ENCODE measurements around the gene NLRP9.

The NLRP9 gene

DNA sequence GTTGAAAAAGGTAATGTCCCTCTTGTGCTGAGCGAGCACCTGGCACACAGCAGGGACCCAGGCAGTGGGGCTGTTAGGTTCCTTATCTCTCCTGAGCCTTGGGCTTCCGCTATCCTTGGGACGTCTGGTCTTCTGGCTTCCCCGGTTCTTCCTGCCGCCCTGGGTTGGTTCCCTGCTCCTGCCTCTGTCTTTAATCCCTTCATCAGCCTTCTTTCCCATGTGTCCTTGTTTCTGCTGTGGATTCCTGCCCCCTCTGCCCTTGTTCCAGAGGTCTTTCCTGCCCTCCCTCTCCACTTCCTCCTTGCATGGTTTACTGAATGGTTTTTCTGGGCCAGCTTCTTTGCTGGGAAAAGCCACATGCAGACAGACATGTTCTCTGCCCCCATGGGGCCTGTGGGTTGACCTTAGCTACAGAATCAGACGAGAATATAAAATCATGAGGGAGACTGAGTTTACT lies 60.6 kb downstream of the NLRP9 start:
- H3K79me2 ChIP-seq (ENCODE audit: low read length), result peaks cover 90% of the 10 kb centered on the region
- H3K4me2 ChIP-seq (ENCODE audit: low read length), result peak overlapping the region; percentile 93
- no peak for TF ChIP-seq EZH2phosphoT487 (IDR thresholded peaks at IDR 0.05; ENCODE audit: low read depth)
- no peak for TF ChIP-seq CTCF (IDR thresholded peaks at IDR 0.05; ENCODE audit: low read depth, low read length)
- peaks cover 47% of the 10 kb centered on the region for H3K4me1 ChIP-seq (ENCODE audit: low read length)
- H3K27ac ChIP-seq (ENCODE audit: low read length), result peak overlapping the region; percentile 92
- no peaks in the 10 kb centered on the region for H3K9me3 ChIP-seq (ENCODE audit: insufficient read depth, low read length)
- H4K20me1 ChIP-seq (ENCODE audit: insufficient read depth, low read length), result peaks cover 48% of the 10 kb centered on the region
- H3K27me3 ChIP-seq (ENCODE audit: low read depth, low read length), result no peaks in the 10 kb centered on the region
- peak overlapping the region; percentile 93 for H3K9ac ChIP-seq (ENCODE audit: low read length)
- no peak overlapping the region for H2AFZ ChIP-seq (ENCODE audit: low read depth, low read length)
- peaks cover 44% of the 10 kb centered on the region for H3K36me3 ChIP-seq (replicated peaks; ENCODE audit: low read depth, low read length)
- peak overlapping the region; percentile 99 for H3K4me3 ChIP-seq (ENCODE audit: low read length)

DNA sequence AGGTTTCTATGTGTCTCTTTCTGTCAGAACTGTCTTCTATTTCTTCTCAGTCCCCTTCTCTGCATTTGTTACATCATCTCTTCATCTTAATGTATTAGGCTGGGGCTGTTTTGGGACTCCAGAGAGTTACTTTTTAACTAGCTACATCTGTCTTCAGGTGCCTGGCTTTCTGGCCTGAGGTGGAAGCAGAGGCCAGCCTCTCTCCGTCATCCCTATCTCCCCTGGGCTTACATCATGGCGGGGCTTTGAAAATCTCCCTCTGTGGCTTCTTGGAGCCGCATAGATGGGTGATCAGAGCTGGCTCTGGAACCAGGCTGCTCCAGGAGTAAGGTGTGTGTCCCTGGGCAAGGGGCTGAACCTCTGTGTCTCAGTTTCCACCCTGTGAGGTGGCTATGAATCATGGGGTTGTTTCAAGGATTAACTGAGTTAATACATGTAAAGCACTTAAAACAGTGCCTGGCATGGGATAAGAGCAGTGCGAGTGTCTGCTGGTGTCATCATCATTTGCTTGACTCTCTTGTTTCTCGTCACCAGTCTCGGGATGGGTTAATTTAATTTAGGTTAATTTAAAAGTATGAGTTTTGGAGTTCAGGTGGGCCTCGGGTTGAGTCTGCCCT lies 61.2 kb downstream of the NLRP9 start:
- peak overlapping the region; percentile 99 for H3K4me3 ChIP-seq (ENCODE audit: low read length)
- H3K27ac ChIP-seq (ENCODE audit: low read length), result peak overlapping the region; percentile 92
- peaks cover 91% of the 10 kb centered on the region for H3K79me2 ChIP-seq (ENCODE audit: low read length)
- peaks cover 45% of the 10 kb centered on the region for H3K36me3 ChIP-seq (replicated peaks; ENCODE audit: low read depth, low read length)
- H3K27me3 ChIP-seq (ENCODE audit: low read depth, low read length), result no peaks in the 10 kb centered on the region
- H2AFZ ChIP-seq (ENCODE audit: low read depth, low read length), result no peak overlapping the region
- TF ChIP-seq EZH2phosphoT487 (IDR thresholded peaks at IDR 0.05; ENCODE audit: low read depth) (no peak), CTCF (IDR thresholded peaks at IDR 0.05; ENCODE audit: low read depth, low read length) (no peak)
- peaks cover 47% of the 10 kb centered on the region for H3K4me1 ChIP-seq (ENCODE audit: low read length)
- peaks cover 49% of the 10 kb centered on the region for H4K20me1 ChIP-seq (ENCODE audit: insufficient read depth, low read length)
- peak overlapping the region; percentile 93 for H3K4me2 ChIP-seq (ENCODE audit: low read length)
- H3K9me3 ChIP-seq (ENCODE audit: insufficient read depth, low read length), result no peaks in the 10 kb centered on the region
- peak overlapping the region; percentile 93 for H3K9ac ChIP-seq (ENCODE audit: low read length)

DNA sequence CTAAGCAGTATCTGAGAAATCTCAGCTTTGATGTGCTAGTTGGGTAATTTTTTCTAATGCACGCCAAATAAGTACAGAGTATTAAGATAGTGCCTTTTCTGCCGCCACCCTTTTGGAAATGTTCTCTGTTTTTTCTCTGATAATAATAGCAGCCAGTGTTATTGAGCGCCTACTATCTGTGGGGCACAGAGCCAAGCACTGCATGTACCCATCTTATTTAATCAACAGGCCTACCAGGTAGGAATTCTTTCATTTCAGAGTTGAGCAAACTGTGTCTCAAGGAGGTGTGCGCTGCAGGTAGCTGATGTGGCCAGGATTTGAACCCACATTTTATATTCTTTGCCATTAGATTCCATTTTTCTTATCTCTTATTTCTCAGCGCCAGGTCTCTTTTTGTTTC lies 61.8 kb downstream of the NLRP9 start:
- H3K9me3 ChIP-seq (ENCODE audit: insufficient read depth, low read length), result no peaks in the 10 kb centered on the region
- peaks cover 46% of the 10 kb centered on the region for H4K20me1 ChIP-seq (ENCODE audit: insufficient read depth, low read length)
- peak overlapping the region; percentile 93 for H3K4me2 ChIP-seq (ENCODE audit: low read length)
- TF ChIP-seq EZH2phosphoT487 (IDR thresholded peaks at IDR 0.05; ENCODE audit: low read depth) (no peak), CTCF (IDR thresholded peaks at IDR 0.05; ENCODE audit: low read depth, low read length) (peak; percentile 39)
- H3K27ac ChIP-seq (ENCODE audit: low read length), result peak overlapping the region; percentile 92
- no peaks in the 10 kb centered on the region for H3K27me3 ChIP-seq (ENCODE audit: low read depth, low read length)
- no peak overlapping the region for H2AFZ ChIP-seq (ENCODE audit: low read depth, low read length)
- H3K9ac ChIP-seq (ENCODE audit: low read length), result peak overlapping the region; percentile 93
- H3K79me2 ChIP-seq (ENCODE audit: low read length), result peaks cover 91% of the 10 kb centered on the region
- H3K4me1 ChIP-seq (ENCODE audit: low read length), result peaks cover 47% of the 10 kb centered on the region
- peak overlapping the region; percentile 99 for H3K4me3 ChIP-seq (ENCODE audit: low read length)
- H3K36me3 ChIP-seq (replicated peaks; ENCODE audit: low read depth, low read length), result peaks cover 39% of the 10 kb centered on the region

DNA sequence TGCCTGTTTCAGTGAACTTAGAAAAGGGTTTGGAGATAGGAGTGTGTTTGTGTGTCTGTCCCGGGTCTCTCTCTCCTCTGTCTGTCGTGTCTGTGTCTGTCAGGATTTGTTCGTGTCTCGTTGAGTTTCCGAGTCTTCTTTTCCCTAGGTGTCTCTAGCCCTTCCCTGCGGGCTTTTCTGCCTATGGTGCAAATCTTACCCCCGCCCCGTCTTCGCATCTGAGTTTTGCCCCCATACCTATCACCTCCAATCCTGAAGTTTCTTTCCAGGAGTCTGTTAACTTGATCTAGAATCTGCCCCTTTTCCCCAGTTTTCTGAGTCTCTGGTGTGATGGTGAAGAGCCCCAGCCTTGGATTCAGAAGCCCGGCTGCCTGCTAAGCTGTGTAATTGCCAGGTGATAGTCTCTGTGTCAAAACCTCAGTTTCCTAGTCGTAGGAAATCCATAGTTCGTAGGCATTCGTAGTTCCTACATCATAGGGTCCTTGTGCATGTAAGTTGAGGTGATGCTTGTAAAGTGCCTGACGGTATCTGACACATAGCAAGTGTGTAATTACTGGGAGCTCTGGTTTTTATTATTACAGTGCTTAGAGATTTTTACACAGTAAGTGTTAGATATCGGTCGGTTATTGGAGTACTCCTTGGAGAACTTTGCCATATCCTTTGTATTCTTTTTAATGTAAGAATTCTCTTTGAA lies 62.4 kb downstream of the NLRP9 start:
- H3K27ac ChIP-seq (ENCODE audit: low read length), result peak overlapping the region; percentile 92
- peak overlapping the region; percentile 93 for H3K4me2 ChIP-seq (ENCODE audit: low read length)
- no peaks in the 10 kb centered on the region for H3K27me3 ChIP-seq (ENCODE audit: low read depth, low read length)
- H3K4me1 ChIP-seq (ENCODE audit: low read length), result peaks cover 47% of the 10 kb centered on the region
- no peaks in the 10 kb centered on the region for H3K9me3 ChIP-seq (ENCODE audit: insufficient read depth, low read length)
- H4K20me1 ChIP-seq (ENCODE audit: insufficient read depth, low read length), result peaks cover 46% of the 10 kb centered on the region
- peak overlapping the region; percentile 99 for H3K4me3 ChIP-seq (ENCODE audit: low read length)
- peaks cover 37% of the 10 kb centered on the region for H3K36me3 ChIP-seq (replicated peaks; ENCODE audit: low read depth, low read length)
- TF ChIP-seq CTCF (IDR thresholded peaks at IDR 0.05; ENCODE audit: low read depth, low read length), result no peak
- TF ChIP-seq EZH2phosphoT487 (IDR thresholded peaks at IDR 0.05; ENCODE audit: low read depth), result no peak
- H2AFZ ChIP-seq (ENCODE audit: low read depth, low read length), result no peak overlapping the region
- H3K9ac ChIP-seq (ENCODE audit: low read length), result peak overlapping the region; percentile 93
- peaks cover 91% of the 10 kb centered on the region for H3K79me2 ChIP-seq (ENCODE audit: low read length)
